GM21447 (cell line): ENCODE data around the gene PARS2.

ENCODE experiments used
- ATAC-seq: cut with Tn5 transposase; IDR thresholded peaks from one replicate; pipeline ENCODE4 v1.9.1; 2021; ENCODE audit not compliant: unreplicated experiment

Gene PARS2

GRCh38 chr1:54800041-54800898, 35.9 kb upstream of the PARS2 start:
- ATAC-seq: no peak

GRCh38 chr1:54798769-54799641, 34.7 kb upstream of the PARS2 start:
- ATAC-seq: peak; percentile 39

- ATAC-seq: no peak
Measured at GRCh38 chr1:54798206-54798605, 33.9 kb upstream of the PARS2 start.

DNA sequence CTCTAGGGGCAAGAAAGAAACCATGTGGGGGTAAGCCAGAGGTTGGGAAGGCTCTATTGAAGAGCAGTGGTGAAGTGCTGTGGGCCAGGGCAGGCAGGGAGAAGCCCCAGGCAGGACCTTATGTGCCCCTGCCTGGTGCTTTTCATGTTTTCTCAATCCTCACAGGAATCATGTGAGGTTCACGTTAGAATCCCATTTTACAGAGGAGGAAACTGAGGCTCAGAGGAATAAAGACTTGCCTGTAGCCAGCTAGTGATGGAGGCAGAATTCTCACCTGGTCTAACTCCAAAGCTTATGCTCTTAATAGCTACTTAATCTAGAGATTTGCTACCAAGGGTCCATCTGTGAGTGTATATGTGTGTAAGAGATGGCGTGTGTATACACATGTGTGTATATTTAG, 32.6 kb upstream of the PARS2 start:
- ATAC-seq: no peak

DNA sequence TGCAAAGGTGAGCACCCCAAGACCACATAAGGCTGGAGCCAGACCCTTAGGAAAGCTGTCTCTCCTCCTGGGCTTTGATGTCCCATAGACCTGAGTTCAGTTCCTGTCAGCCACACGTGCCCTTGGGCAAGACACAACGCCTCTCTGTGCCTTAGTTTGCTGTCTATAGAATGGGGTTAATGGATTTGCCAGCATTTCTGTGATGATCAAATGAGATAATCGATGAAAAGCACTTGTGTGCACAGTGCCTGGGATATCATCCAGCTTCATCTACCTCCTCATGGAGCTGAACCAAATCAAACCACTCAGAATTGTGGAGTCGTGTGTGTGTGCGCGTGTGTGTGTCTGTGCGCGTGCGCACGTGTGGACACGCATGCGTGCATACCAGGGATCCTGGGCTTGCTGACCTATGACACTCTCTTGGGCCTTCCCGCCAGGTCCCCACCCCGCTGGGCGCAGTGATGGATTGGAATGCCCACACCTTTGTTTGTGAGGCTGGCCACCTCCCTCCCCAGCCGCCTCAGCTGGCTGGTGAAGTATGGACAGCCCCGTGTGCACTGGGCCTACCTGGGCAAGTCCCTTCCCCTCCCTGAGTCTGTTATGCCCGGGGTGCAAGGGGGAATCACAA, 31.6 kb upstream of the PARS2 start:
- ATAC-seq: no peak

GRCh38 chr1:54795356-54795665, 31.0 kb upstream of the PARS2 start:
- no peak for ATAC-seq

- ATAC-seq: no peak
Measured at GRCh38 chr1:54794451-54795355, 30.4 kb upstream of the PARS2 start.

DNA sequence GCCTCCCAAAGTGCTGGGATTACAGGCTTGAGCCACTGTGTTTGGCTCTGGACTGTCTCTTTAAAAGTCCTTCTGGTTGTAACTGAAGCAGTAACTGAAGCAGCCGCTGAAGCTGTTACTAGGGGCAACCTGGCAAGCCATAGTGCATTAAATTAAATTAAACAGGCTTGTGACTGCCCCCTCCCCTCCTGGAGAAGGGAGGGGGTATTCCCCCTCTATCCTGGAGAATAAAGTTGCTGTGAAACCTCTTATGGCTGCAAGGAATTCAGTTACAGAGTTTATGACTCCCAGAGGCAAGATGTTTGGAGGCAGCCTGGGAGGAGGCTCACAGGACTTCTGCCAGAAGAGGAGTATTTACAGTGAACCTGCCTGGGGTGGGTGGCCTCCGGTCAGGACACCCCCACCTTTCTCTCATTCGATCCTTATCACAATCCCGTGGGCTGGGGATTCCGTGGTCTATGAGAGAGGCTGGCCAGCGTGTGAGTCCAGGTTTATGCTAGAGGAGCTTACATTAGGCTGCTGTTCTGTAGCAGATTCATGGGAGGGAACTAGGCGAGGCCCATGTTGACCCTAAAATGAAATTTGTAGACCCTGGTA, 28.5 kb upstream of the PARS2 start:
- ATAC-seq: no peak

DNA sequence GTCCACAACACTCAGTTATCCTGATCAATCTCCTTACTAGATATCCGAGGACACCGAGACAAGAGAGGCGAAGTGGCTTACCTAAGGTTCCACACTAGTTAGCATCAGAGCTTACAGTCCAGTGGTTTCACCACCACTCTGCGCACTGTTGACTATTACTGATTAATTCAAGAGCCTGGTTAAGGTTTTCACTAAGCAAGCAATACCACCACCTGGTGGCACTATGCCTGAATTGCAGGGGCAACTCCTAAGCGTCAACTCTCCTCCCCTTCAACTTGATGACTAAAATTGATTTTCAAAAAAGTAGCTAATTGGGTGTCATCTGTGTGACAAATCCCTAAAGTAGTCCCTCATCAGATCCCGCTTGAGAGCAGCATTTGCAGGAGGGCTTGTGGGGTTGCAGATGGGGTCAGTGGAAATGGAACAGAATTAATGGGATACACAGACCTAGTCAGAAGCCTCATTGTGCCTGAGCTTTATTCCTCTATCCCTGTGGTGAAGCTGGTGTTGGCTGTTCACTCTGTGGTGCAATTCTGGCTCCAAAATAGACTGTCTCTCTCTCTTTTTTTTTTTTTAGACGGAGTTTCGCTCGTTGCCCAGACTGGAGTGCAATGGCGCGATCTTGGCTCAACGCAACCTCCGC, 27.7 kb upstream of the PARS2 start:
- ATAC-seq: no peak

DNA sequence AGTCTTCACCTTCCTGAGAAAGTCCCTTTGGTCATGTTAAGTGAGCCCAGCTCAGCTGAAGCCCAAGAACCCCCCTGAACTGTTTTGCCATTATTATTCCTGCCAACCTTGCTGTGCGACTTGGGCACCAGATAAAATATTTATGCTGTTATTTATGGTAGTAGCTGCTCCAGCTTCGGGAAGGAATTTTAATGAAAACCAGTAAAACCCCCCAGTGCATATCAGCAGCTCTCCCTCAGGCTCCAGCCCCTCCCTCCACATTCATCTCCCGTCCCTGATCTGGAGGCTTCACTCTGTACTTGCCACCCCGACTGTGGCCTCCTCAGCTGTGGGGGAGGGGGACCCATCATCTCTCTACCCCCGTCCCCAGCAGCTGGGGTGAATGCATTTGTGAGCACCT, 24.1 kb upstream of the PARS2 start:
- no peak for ATAC-seq

DNA sequence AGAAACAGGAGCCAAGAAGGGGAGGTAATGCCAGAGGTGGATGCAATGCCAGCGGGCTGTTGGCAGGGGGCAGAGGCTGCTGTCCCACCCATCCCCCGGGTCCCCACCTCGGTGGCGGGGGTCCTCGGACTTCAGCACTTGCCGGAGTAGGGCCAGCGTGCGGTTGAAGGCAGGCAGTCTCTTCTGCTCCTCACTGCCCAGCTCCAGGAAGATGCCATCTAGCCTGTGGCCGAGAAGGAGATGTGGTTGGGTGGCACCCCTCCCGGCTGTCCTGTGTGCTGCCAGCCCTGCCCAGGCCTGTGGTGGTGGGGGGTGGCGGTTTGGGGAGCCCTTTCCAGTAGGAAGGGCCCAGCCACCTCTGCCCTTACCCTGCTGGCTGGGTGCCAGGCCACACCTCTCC, 23.3 kb upstream of the PARS2 start:
- ATAC-seq: no peak

- ATAC-seq: no peak
Measured at GRCh38 chr1:54786778-54787177, 22.5 kb upstream of the PARS2 start.

- ATAC-seq: no peak
Measured at GRCh38 chr1:54784066-54784465, 19.7 kb upstream of the PARS2 start.

- ATAC-seq: no peak
Measured at GRCh38 chr1:54782588-54782987, 18.3 kb upstream of the PARS2 start.

GRCh38 chr1:54782156-54782555, 17.8 kb upstream of the PARS2 start:
- no peak for ATAC-seq

DNA sequence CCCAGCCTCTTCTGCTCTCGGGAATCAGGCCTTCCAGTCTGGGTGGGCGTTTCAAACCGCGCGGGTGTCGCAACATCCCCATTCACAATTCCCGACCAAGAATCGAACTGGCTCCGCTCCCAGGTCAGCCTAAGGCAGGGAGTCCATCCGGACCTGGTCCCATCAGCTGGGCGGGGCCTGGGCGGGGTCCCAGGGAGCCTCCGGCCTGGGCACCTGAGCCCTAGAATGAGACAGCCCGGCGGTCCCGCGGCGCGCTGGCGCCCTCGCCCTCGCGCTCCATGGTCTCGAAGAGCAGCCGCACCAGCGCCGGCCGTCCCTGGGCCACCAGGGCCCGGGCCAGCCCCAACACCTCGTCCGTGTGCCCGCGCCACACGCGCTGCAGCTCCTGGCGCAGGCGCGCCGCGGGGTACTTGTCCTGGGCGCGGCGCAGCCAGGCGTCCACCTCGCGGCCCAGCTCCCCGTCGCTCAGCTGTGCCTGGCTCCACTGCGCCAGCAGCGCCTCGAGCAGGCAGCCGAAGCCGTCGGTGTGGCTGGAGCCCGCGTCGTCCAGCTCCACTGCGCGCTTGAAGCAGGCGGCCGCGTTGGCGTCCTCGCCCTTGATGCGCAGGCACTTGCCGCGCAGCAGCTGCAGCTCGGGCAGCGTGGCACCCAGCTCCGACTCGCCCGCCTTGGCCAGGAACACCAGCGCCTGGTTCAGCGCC, 16.9 kb upstream of the PARS2 start:
- no peak for ATAC-seq

GRCh38 chr1:54777431-54777830, 13.1 kb upstream of the PARS2 start:
- ATAC-seq: no peak

DNA sequence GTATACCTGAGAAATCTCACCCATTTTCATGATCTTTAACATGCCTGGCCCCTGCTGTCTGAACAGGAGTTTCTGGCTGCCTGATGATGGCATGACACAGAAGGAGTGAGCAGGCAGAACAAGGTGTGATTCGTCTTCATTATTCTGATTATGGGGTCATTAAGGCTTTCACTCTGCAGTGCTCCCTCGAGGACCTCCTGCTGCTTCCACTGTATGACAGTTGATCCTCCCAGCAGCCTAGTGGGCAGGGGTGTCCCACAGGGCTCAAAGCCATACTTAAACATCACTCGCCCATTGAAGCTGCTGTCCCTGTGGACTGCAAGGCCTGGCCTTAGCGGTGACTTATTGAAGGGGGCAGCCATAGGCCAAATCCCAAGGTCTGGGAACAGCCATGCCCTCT, 12.7 kb upstream of the PARS2 start:
- no peak for ATAC-seq
